ENCODE data around the gene C4orf54. TPM values are rescaled to one million over a fixed set of nuclear protein-coding genes. Genes with fewer than 3 reads are reported as not detected.

Gene C4orf54
- total and polyA plus RNA-seq, 10 of the 15 experiments (the other 5 are each of a cell fraction or from before 2014, with no cell fraction given): 0.01 TPM; not detected in 9

- RAD21 ChIA-PET (ENCODE audit: unreplicated experiment): no interaction called here
- Histone ChIP-seq H3K27ac (ENCODE audit: control insufficient read depth, insufficient read depth) (no peak overlapping the region), H3K4me2 (ENCODE audit: control insufficient read depth, insufficient read depth) (no peak overlapping the region), H3K4me3 (no peak overlapping the region), H3K9me3 (replicated peaks; ENCODE audit: control insufficient read depth, insufficient read depth, low read length) (no peaks in the 10 kb centered on the region; the same call in 2 of the 3 replicates), H3K9ac (ENCODE audit: control insufficient read depth, insufficient read depth, low read length) (no peak overlapping the region), H3K27me3 (replicated peaks in 1 of 2; ENCODE audit: control insufficient read depth in 2 of 2, insufficient read depth in 2 of 2, low read length in 1 of 2) (no peaks in the 10 kb centered on the region), H3K36me3 (ENCODE audit: control insufficient read depth in 2 of 2, insufficient read depth in 2 of 2, low read length in 1 of 2) (no peaks in the 10 kb centered on the region), H3K4me1 (ENCODE audit: control insufficient read depth, insufficient read depth, low read length) (no peaks in the 10 kb centered on the region), H3K79me2 (ENCODE audit: control insufficient read depth, insufficient read depth, low read length) (no peaks in the 10 kb centered on the region), H2AFZ (ENCODE audit: control insufficient read depth, low read depth, low read length) (no peak overlapping the region), H4K20me1 (ENCODE audit: control insufficient read depth, insufficient read depth) (no peaks in the 10 kb centered on the region)
- WGBS (ENCODE audit: insufficient coverage, insufficient replicate concordance, low lambda C conversion rate, missing lambda C conversion rate): 0% methylated on average over 1 of the region's 1 CpG
- in situ Hi-C loops (cut with MboI) (no loop called here), intact Hi-C loops (cut with micrococcal nuclease; ENCODE audit: unreplicated experiment) (no loop called here)
- BruUV-seq (replicated peaks): no TSS peak
- SMC1A ChIA-PET (ENCODE audit: uncharacterized antibody, unreplicated experiment): no interaction called here
- POLR2A ChIA-PET: no interaction called here
- no peak for ATAC-seq
- CTCF ChIA-PET: interaction anchor here (1.7 kb wide), 1 partner anchor 121 kb away, joined by 5 read pairs; no protein-coding TSS in a partner anchor
- FAIRE-seq: no peak
- no peak for TF ChIP-seq CHD2 (IDR thresholded peaks at IDR 0.05; ENCODE audit: borderline replicate concordance, low read depth, low read length)
- TF ChIP-seq MYB (IDR thresholded peaks at IDR 0.05; ENCODE audit: borderline replicate concordance, low read depth, low read length): no peak
- no peak for TF ChIP-seq BACH1 (IDR thresholded peaks at IDR 0.05; ENCODE audit: borderline replicate concordance)
- no peak for TF ChIP-seq CREB1 (IDR thresholded peaks at IDR 0.05; ENCODE audit: low read depth)
- TF ChIP-seq ATF2 (IDR thresholded peaks at IDR 0.05; ENCODE audit: low read length): no peak
- TF ChIP-seq PML (IDR thresholded peaks at IDR 0.05; ENCODE audit: low read length): no peak
- no peak for TF ChIP-seq TBL1XR1 (IDR thresholded peaks at IDR 0.05; ENCODE audit: low read depth, low read length)
- TF ChIP-seq GABPA (IDR thresholded peaks at IDR 0.05; ENCODE audit: low read depth): no peak
- TF ChIP-seq CHD1 (IDR thresholded peaks at IDR 0.05; ENCODE audit: low read depth, low read length): no peak
- no peak for TF ChIP-seq ZSCAN29 (IDR thresholded peaks at IDR 0.05)
- no peak for TF ChIP-seq NR2C1 (IDR thresholded peaks at IDR 0.05)
- no peak for TF ChIP-seq REST (IDR thresholded peaks at IDR 0.05; ENCODE audit: low read depth, low read length)
- TF ChIP-seq MXI1 (IDR thresholded peaks at IDR 0.05; ENCODE audit: low read depth, low read length): no peak
- TF ChIP-seq ZBTB11 (CRISPR knock-in tag; IDR thresholded peaks at IDR 0.05): no peak
- no peak for DNase-seq (ENCODE audit: low read depth, low spot score)
Observed at GRCh38 chr4:99687120-99687519, 29.5 kb upstream of the C4orf54 start.
